Adrenal gland (tissue), 5 donors: ENCODE data around the gene SLC33A1.
"Not testable (repeated sequence)": the region's sequence is repeated elsewhere in the genome, so short reads cannot be mapped to it uniquely, and the experiment has no call there.

Experiments
- CTCF ChIP-seq, 6 experiments: fragments of 450-650 bp in 4 of 6; fragments of 200-600 bp in 2 of 6; sonication (generic) in 1 of 6; IDR thresholded peaks; 1 replicate in 5 of 6; 2 replicates in 1 of 6; pipeline versions ENCODE4 v1.5.1 to v1.8.0; 2016 to 2021; ENCODE audit warnings: antibody characterized with exemption in 6 of 6, mild to moderate bottlenecking in 2 of 6, moderate library complexity in 1 of 6
- POLR2A ChIP-seq, 2 donors: fragments of 450-650 bp; IDR thresholded peaks; one replicate each; pipeline ENCODE4 v1.6.1; 2017; ENCODE audit warnings: antibody characterized with exemption in 2 of 2, mild to moderate bottlenecking in 2 of 2, moderate library complexity in 1 of 2
- donor health status: DM: no; HTN: no; CAD: no.

GRCh38 chr3:155828490-155829098 is 25.6 kb downstream of the SLC33A1 start:
- TF ChIP-seq CTCF, POLR2A (IDR thresholded peaks at IDR 0.05): not testable (repeated sequence)
